Measurements from ENCODE around the gene ZNF888. TPM values are rescaled to one million over a fixed set of nuclear protein-coding genes. Genes with fewer than 3 reads are reported as not detected.
A peak's percentile ranks its signal among the peaks of the same experiment; 100 is the strongest.

ZNF888 gene
- total and polyA plus RNA-seq, 9 of the 15 experiments (the other 6 are each of a cell fraction or from before 2014, with no cell fraction given): 1.6 to 13.3 (median 9.9) TPM

GRCh38 chr19:52897138-52897935 is 25.9 kb downstream of the ZNF888 start, which contains the start of gene ZNF320 (continued):
- TF ChIP-seq ZBTB40 (IDR thresholded peaks at IDR 0.05): peak; percentile 89
- no peak for TF ChIP-seq ZBTB40 (CRISPR knock-in tag; IDR thresholded peaks at IDR 0.05)
- 0 out of 4 replicates have a peak, but pooled peaks of 1 of the 2 experiments have one; percentile 6 for TF ChIP-seq RAD21 (CRISPR knock-in tag; conservative IDR thresholded peaks at IDR 0.05 in 1 of 2, IDR thresholded peaks at IDR 0.05 in 1 of 2)
- TF ChIP-seq CXXC5 (CRISPR knock-in tag; IDR thresholded peaks at IDR 0.05): peak; percentile 51; the same call in 1 of the 2 replicates
- TF ChIP-seq SAP30 (IDR thresholded peaks at IDR 0.05; ENCODE audit: borderline replicate concordance, insufficient read depth, low read depth, low read length, poor library complexity, severe bottlenecking): peak; percentile 76
- no peak for TF ChIP-seq LARP7 (IDR thresholded peaks at IDR 0.05)
- TF ChIP-seq ZNF583 (CRISPR knock-in tag; IDR thresholded peaks at IDR 0.05): no peak
- TF ChIP-seq ZNF507 (tag; conservative IDR thresholded peaks at IDR 0.05): no peak
- 0 out of 6 replicates have a peak, but pooled peaks of 1 of the 3 experiments have one; percentile 29 for TF ChIP-seq ZBTB11 (CRISPR knock-in tag; IDR thresholded peaks at IDR 0.05)
- TF ChIP-seq SRSF7 (optimal IDR thresholded peaks at IDR 0.05; ENCODE audit: low read depth, low read length): no peak
- no peak for TF ChIP-seq TARDBP (IDR thresholded peaks at IDR 0.05)
